GM12891 (cell line): ENCODE results near the gene ZBTB12.

Source experiments
- DNase-seq: peaks from one replicate; pipeline ENCODE4 v3.0.0; 2011; ENCODE audit warnings: low spot score; ENCODE audit not compliant: insufficient read length
- FAIRE-seq: peaks from 2 replicates; lab custom pipeline; 2011; peaks lifted over from hg19 to GRCh38; lab: Jason Lieb, UNC
- PAX5 ChIP-seq: IDR thresholded peaks from 2 replicates; pipeline ENCODE4 v1.6.1; 2011; ENCODE audit warnings: low read length, moderate library complexity, mild to moderate bottlenecking; ENCODE audit not compliant: insufficient read depth, severe bottlenecking
- POLR2A ChIP-seq: IDR thresholded peaks from 2 replicates; pipeline ENCODE4 v1.6.1; 2011; ENCODE audit warnings: low read depth, low read length, control low read depth
- POLR2AphosphoS5 ChIP-seq: IDR thresholded peaks from 2 replicates; pipeline ENCODE4 v1.6.1; 2011; ENCODE audit warnings: low read depth, low read length, control low read depth
- POU2F2 ChIP-seq: IDR thresholded peaks from 2 replicates; pipeline ENCODE4 v1.6.1; 2011; ENCODE audit warnings: low read depth, mild to moderate bottlenecking, control low read depth, low read length, moderate library complexity
- SPI1 ChIP-seq: IDR thresholded peaks from 2 replicates; pipeline ENCODE4 v1.6.1; 2011; ENCODE audit warnings: low read depth, low read length, control low read depth
- TAF1 ChIP-seq: IDR thresholded peaks from 2 replicates; pipeline ENCODE4 v1.6.1; 2011; ENCODE audit warnings: low read depth, low read length, control low read depth

The ZBTB12 gene

GRCh38 chr6:31882344-31882743 is 19.5 kb downstream of the ZBTB12 start:
- FAIRE-seq (no peak), DNase-seq (no peak)
- TF ChIP-seq POLR2AphosphoS5 (no peak), POU2F2 (no peak), PAX5 (no peak), TAF1 (no peak), POLR2A (no peak), SPI1 (no peak)

GRCh38 chr6:31881136-31881859 is 20.6 kb downstream of the ZBTB12 start:
- TF ChIP-seq POU2F2 (no peak), POLR2AphosphoS5 (no peak), PAX5 (no peak), SPI1 (no peak), POLR2A (no peak), TAF1 (no peak)
- no peak for FAIRE-seq
- no peak for DNase-seq

GRCh38 chr6:31880616-31881015 is 21.3 kb downstream of the ZBTB12 start:
- TF ChIP-seq TAF1 (no peak), POLR2A (no peak), POLR2AphosphoS5 (no peak), SPI1 (no peak), PAX5 (no peak), POU2F2 (no peak)
- FAIRE-seq (no peak), DNase-seq (no peak)

GRCh38 chr6:31879901-31880300 is 22.0 kb downstream of the ZBTB12 start:
- DNase-seq (no peak), FAIRE-seq (no peak)
- no peak for TF ChIP-seq POLR2A
- no peak for TF ChIP-seq POU2F2
- TF ChIP-seq SPI1: no peak
- no peak for TF ChIP-seq PAX5
- TF ChIP-seq POLR2AphosphoS5: no peak
- no peak for TF ChIP-seq TAF1

- no peak for DNase-seq
- no peak for TF ChIP-seq TAF1
- no peak for TF ChIP-seq POU2F2
- no peak for TF ChIP-seq PAX5
- TF ChIP-seq POLR2A: no peak
- TF ChIP-seq POLR2AphosphoS5: no peak
- TF ChIP-seq SPI1: no peak
- FAIRE-seq: no peak
Observed at GRCh38 chr6:31879143-31879542, 22.7 kb downstream of the ZBTB12 start.

- TF ChIP-seq POLR2AphosphoS5 (no peak), SPI1 (no peak), POLR2A (no peak), POU2F2 (no peak), PAX5 (no peak), TAF1 (no peak)
- FAIRE-seq (no peak), DNase-seq (no peak)
Observed at GRCh38 chr6:31878726-31879125, 23.2 kb downstream of the ZBTB12 start, which contains the start of gene SLC44A4. TSS of gene SLC44A4 (minus strand) at chr6:31878997. CDS start at chr6:31878980, 17 bp downstream.

- DNase-seq (no peak), FAIRE-seq (no peak)
- no peak for TF ChIP-seq PAX5
- TF ChIP-seq TAF1: no peak
- TF ChIP-seq POU2F2: no peak
- no peak for TF ChIP-seq POLR2A
- no peak for TF ChIP-seq POLR2AphosphoS5
- TF ChIP-seq SPI1: no peak
Observed at GRCh38 chr6:31878222-31878621, 23.7 kb downstream of the ZBTB12 start.

GRCh38 chr6:31877651-31878161 is 24.2 kb downstream of the ZBTB12 start:
- no peak for FAIRE-seq
- DNase-seq: no peak

GRCh38 chr6:31877125-31877650 is 24.7 kb downstream of the ZBTB12 start:
- FAIRE-seq (no peak), DNase-seq (no peak)
- TF ChIP-seq POLR2A (no peak), PAX5 (no peak), POU2F2 (no peak), POLR2AphosphoS5 (no peak), SPI1 (no peak), TAF1 (no peak)

More at GRCh38 chr6:31877651-31878161, 24.2 kb downstream of the ZBTB12 start:
- TF ChIP-seq TAF1: no peak
- TF ChIP-seq PAX5: no peak
- TF ChIP-seq SPI1: no peak
- no peak for TF ChIP-seq POLR2AphosphoS5
- no peak for TF ChIP-seq POU2F2
- no peak for TF ChIP-seq POLR2A
